Mesodermal cell (in vitro differentiated cells): ENCODE measurements around the gene OGFR.

Experiments used
- H3K27ac ChIP-seq: 2 replicates; pipeline ENCODE4 v1.7.0; 2013; ENCODE audit warnings: mild to moderate bottlenecking, low read depth, low read length, moderate library complexity; ENCODE audit not compliant: severe bottlenecking
- H3K36me3 ChIP-seq: 2 replicates; pipeline ENCODE4 v1.7.1; 2013; ENCODE audit warnings: mild to moderate bottlenecking, low read length, moderate library complexity; ENCODE audit not compliant: control insufficient read depth, insufficient read depth
- H3K4me1 ChIP-seq: one replicate; pipeline ENCODE4 v1.7.1; 2013; ENCODE audit warnings: mild to moderate bottlenecking, low read length; ENCODE audit not compliant: insufficient read depth, control insufficient read depth, poor library complexity, severe bottlenecking
- H3K4me3 ChIP-seq: 2 replicates; pipeline ENCODE4 v1.7.0; 2013; ENCODE audit warnings: low read length, control low read depth, mild to moderate bottlenecking; ENCODE audit not compliant: insufficient read depth, poor library complexity, severe bottlenecking; ENCODE audit errors: extremely low read depth
- H3K9me3 ChIP-seq: 2 replicates; pipeline ENCODE4 v1.7.1; 2013; ENCODE audit warnings: mild to moderate bottlenecking, low read length, moderate library complexity; ENCODE audit not compliant: control insufficient read depth
- WGBS, 2 experiments: methylation state at CpG; one replicate each; pipeline ENCODE4 v1.1.5; 2013; ENCODE audit warnings: missing lambda C conversion rate in 2 of 2; ENCODE audit not compliant: insufficient coverage in 2 of 2; 5-methylcytosine and 5-hydroxymethylcytosine counted together

OGFR gene

GRCh38 chr20:62835931-62836861 lies 31.6 kb downstream of the OGFR start:
- H3K9me3 ChIP-seq: no peaks in the 10 kb centered on the region
- H3K4me3 ChIP-seq: no peak overlapping the region
- peaks cover 52% of the 10 kb centered on the region for H3K36me3 ChIP-seq
- H3K27ac ChIP-seq: no peak overlapping the region
- WGBS, 2 experiments: 91% methylated on average over 37 to 51 of the region's 52 CpGs
- peaks cover 10% of the 10 kb centered on the region for H3K4me1 ChIP-seq

GRCh38 chr20:62836967-62837490 lies 32.4 kb downstream of the OGFR start:
- 96 to 97% methylated on average over 18 to 19 of the region's 19 CpGs for WGBS, 2 experiments

GRCh38 chr20:62837790-62838127 lies 33.1 kb downstream of the OGFR start:
- WGBS, 2 experiments: 92 to 98% methylated on average over 6 of the region's 8 CpGs
- H3K36me3 ChIP-seq: peaks cover 40% of the 10 kb centered on the region
- no peak overlapping the region for H3K4me3 ChIP-seq
- no peak overlapping the region for H3K27ac ChIP-seq
- H3K9me3 ChIP-seq: no peaks in the 10 kb centered on the region
- H3K4me1 ChIP-seq: no peaks in the 10 kb centered on the region

More at GRCh38 chr20:62836967-62837490, 32.4 kb downstream of the OGFR start:
- Histone ChIP-seq H3K27ac (no peak overlapping the region), H3K36me3 (peaks cover 48% of the 10 kb centered on the region), H3K4me3 (no peak overlapping the region), H3K4me1 (peaks cover 3% of the 10 kb centered on the region), H3K9me3 (no peaks in the 10 kb centered on the region)

- Histone ChIP-seq H3K36me3 (peaks cover 37% of the 10 kb centered on the region), H3K4me1 (no peaks in the 10 kb centered on the region), H3K9me3 (no peaks in the 10 kb centered on the region), H3K4me3 (no peak overlapping the region), H3K27ac (no peak overlapping the region)
- WGBS, 2 experiments: 92 to 99% methylated on average over 19 to 26 of the region's 27 CpGs
Observed at GRCh38 chr20:62838128-62838891, 33.7 kb downstream of the OGFR start.

GRCh38 chr20:62839261-62839660 lies 34.6 kb downstream of the OGFR start:
- 95 to 100% methylated on average over 8 of the region's 8 CpGs for WGBS, 2 experiments
- H3K9me3 ChIP-seq: no peaks in the 10 kb centered on the region
- no peak overlapping the region for H3K27ac ChIP-seq
- H3K4me1 ChIP-seq: no peaks in the 10 kb centered on the region
- H3K4me3 ChIP-seq: no peak overlapping the region
- H3K36me3 ChIP-seq: peaks cover 37% of the 10 kb centered on the region

GRCh38 chr20:62839816-62840215 lies 35.2 kb downstream of the OGFR start:
- Histone ChIP-seq H3K36me3 (peaks cover 37% of the 10 kb centered on the region), H3K4me1 (no peaks in the 10 kb centered on the region), H3K27ac (no peak overlapping the region), H3K9me3 (no peaks in the 10 kb centered on the region), H3K4me3 (no peak overlapping the region)
- WGBS, 2 experiments: 91 to 97% methylated on average over 6 to 11 of the region's 11 CpGs

GRCh38 chr20:62840244-62841197 lies 35.9 kb downstream of the OGFR start:
- H3K4me3 ChIP-seq: no peak overlapping the region
- no peak overlapping the region for H3K27ac ChIP-seq
- no peaks in the 10 kb centered on the region for H3K4me1 ChIP-seq
- H3K36me3 ChIP-seq: peaks cover 34% of the 10 kb centered on the region
- no peaks in the 10 kb centered on the region for H3K9me3 ChIP-seq
- 93 to 94% methylated on average over 32 to 38 of the region's 45 CpGs for WGBS, 2 experiments

GRCh38 chr20:62841705-62842212 lies 37.1 kb downstream of the OGFR start:
- H3K27ac ChIP-seq: no peak overlapping the region
- no peaks in the 10 kb centered on the region for H3K9me3 ChIP-seq
- no peak overlapping the region for H3K4me3 ChIP-seq
- WGBS, 2 experiments: 93 to 98% methylated on average over 14 to 15 of the region's 16 CpGs
- no peaks in the 10 kb centered on the region for H3K4me1 ChIP-seq
- H3K36me3 ChIP-seq: peaks cover 31% of the 10 kb centered on the region

GRCh38 chr20:62843656-62844055 lies 39.0 kb downstream of the OGFR start:
- no peaks in the 10 kb centered on the region for H3K9me3 ChIP-seq
- peaks cover 18% of the 10 kb centered on the region for H3K36me3 ChIP-seq
- no peak overlapping the region for H3K4me3 ChIP-seq
- no peak overlapping the region for H3K27ac ChIP-seq
- WGBS, 2 experiments: 95 to 99% methylated on average over 7 to 8 of the region's 10 CpGs
- no peaks in the 10 kb centered on the region for H3K4me1 ChIP-seq

- H3K36me3 ChIP-seq: peaks cover 20% of the 10 kb centered on the region
- H3K27ac ChIP-seq: no peak overlapping the region
- WGBS, 2 experiments: 92 to 100% methylated on average over 5 of the region's 7 CpGs
- H3K4me1 ChIP-seq: no peaks in the 10 kb centered on the region
- no peak overlapping the region for H3K4me3 ChIP-seq
- H3K9me3 ChIP-seq: no peaks in the 10 kb centered on the region
Observed at GRCh38 chr20:62844182-62844581, 39.5 kb downstream of the OGFR start.
